ENCODE measurements around the gene GHRH.

GRCh38 chr20:37218976-37219375, 42.6 kb downstream of the GHRH start:
- TF ChIP-seq CTCF (IDR thresholded peaks at IDR 0.05; ENCODE audit: poor library complexity) (no peak), EZH2phosphoT487 (IDR thresholded peaks at IDR 0.05; ENCODE audit: low read depth, severe bottlenecking, unreplicated experiment) (no peak)

Measured in hepatocyte (in vitro differentiated cells).